ENCODE measurements around the gene SPRY4. TPM values are rescaled to one million over a fixed set of nuclear protein-coding genes. Genes with fewer than 3 reads are reported as not detected.
"Not testable (repeated sequence)": the region's sequence is repeated elsewhere in the genome, so short reads cannot be mapped to it uniquely, and the experiment has no call there.

Gene SPRY4
- total RNA-seq, 2 donors from 2014 or later, result 0.71 to 1.1 TPM

GRCh38 chr5:142281966-142282365 lies 42.9 kb downstream of the SPRY4 start:
- no peak overlapping the region for H3K4me3 Mint-ChIP-seq
- H3K36me3 Mint-ChIP-seq (ENCODE audit: low read depth), result no peaks in the 10 kb centered on the region
- H3K9me3 Mint-ChIP-seq, result no peaks in the 10 kb centered on the region
- H3K27me3 Mint-ChIP-seq, result no peaks in the 10 kb centered on the region
- no peaks in the 10 kb centered on the region for H3K4me1 Mint-ChIP-seq
- no peak overlapping the region for H3K27ac Mint-ChIP-seq
- no peak for ATAC-seq (replicated peaks)

GRCh38 chr5:142281008-142281367 lies 43.8 kb downstream of the SPRY4 start:
- no peaks in the 10 kb centered on the region for H3K4me1 Mint-ChIP-seq
- no peak for ATAC-seq (replicated peaks)
- no peaks in the 10 kb centered on the region for H3K36me3 Mint-ChIP-seq (ENCODE audit: low read depth)
- H3K27ac Mint-ChIP-seq, result no peak overlapping the region
- no peaks in the 10 kb centered on the region for H3K27me3 Mint-ChIP-seq
- H3K4me3 Mint-ChIP-seq, result no peak overlapping the region
- no peaks in the 10 kb centered on the region for H3K9me3 Mint-ChIP-seq

- no peak overlapping the region for H3K4me3 Mint-ChIP-seq
- no peaks in the 10 kb centered on the region for H3K36me3 Mint-ChIP-seq (ENCODE audit: low read depth)
- no peaks in the 10 kb centered on the region for H3K27me3 Mint-ChIP-seq
- no peaks in the 10 kb centered on the region for H3K9me3 Mint-ChIP-seq
- H3K27ac Mint-ChIP-seq, result no peak overlapping the region
- H3K4me1 Mint-ChIP-seq, result no peaks in the 10 kb centered on the region
- ATAC-seq (replicated peaks), result no peak
Observed at GRCh38 chr5:142280066-142281007, 44.5 kb downstream of the SPRY4 start.

GRCh38 chr5:142278627-142279026 lies 46.2 kb downstream of the SPRY4 start:
- Mint-ChIP-seq H3K4me3 (no peak overlapping the region), H3K27ac (no peak overlapping the region), H3K9me3 (no peaks in the 10 kb centered on the region), H3K36me3 (ENCODE audit: low read depth) (no peaks in the 10 kb centered on the region), H3K4me1 (no peaks in the 10 kb centered on the region), H3K27me3 (no peaks in the 10 kb centered on the region)
- no peak for ATAC-seq (replicated peaks)

GRCh38 chr5:142277796-142278195 lies 47.0 kb downstream of the SPRY4 start:
- H3K4me1 Mint-ChIP-seq, result no peaks in the 10 kb centered on the region
- no peaks in the 10 kb centered on the region for H3K27me3 Mint-ChIP-seq
- H3K9me3 Mint-ChIP-seq, result no peaks in the 10 kb centered on the region
- H3K4me3 Mint-ChIP-seq, result no peak overlapping the region
- no peak for ATAC-seq (replicated peaks)
- H3K27ac Mint-ChIP-seq, result no peak overlapping the region
- H3K36me3 Mint-ChIP-seq (ENCODE audit: low read depth), result no peaks in the 10 kb centered on the region

- H3K9me3 Mint-ChIP-seq, result no peaks in the 10 kb centered on the region
- no peaks in the 10 kb centered on the region for H3K4me1 Mint-ChIP-seq
- H3K36me3 Mint-ChIP-seq (ENCODE audit: low read depth), result no peaks in the 10 kb centered on the region
- H3K27ac Mint-ChIP-seq, result no peak overlapping the region
- no peak for ATAC-seq (replicated peaks)
- no peaks in the 10 kb centered on the region for H3K27me3 Mint-ChIP-seq
- H3K4me3 Mint-ChIP-seq, result no peak overlapping the region
Observed at GRCh38 chr5:142276517-142276916, 48.3 kb downstream of the SPRY4 start.

- H3K9me3 Mint-ChIP-seq, result no peaks in the 10 kb centered on the region
- ATAC-seq (replicated peaks), result no peak
- H3K4me3 Mint-ChIP-seq, result no peak overlapping the region
Observed at GRCh38 chr5:142275496-142275895, 49.3 kb downstream of the SPRY4 start.

GRCh38 chr5:142272596-142272995 lies 52.2 kb downstream of the SPRY4 start:
- H3K4me3 Mint-ChIP-seq; ATAC-seq (replicated peaks); H3K27me3 Mint-ChIP-seq; H3K9me3 Mint-ChIP-seq; H3K4me1 Mint-ChIP-seq; H3K27ac Mint-ChIP-seq; H3K36me3 Mint-ChIP-seq (ENCODE audit: low read depth): not testable (repeated sequence)

More at GRCh38 chr5:142275496-142275895, 49.3 kb downstream of the SPRY4 start:
- H3K27me3 Mint-ChIP-seq, result no peaks in the 10 kb centered on the region
- H3K36me3 Mint-ChIP-seq (ENCODE audit: low read depth), result no peaks in the 10 kb centered on the region
- H3K27ac Mint-ChIP-seq, result no peak overlapping the region
- no peaks in the 10 kb centered on the region for H3K4me1 Mint-ChIP-seq

- H3K9me3 Mint-ChIP-seq; H3K27ac Mint-ChIP-seq; H3K4me1 Mint-ChIP-seq; H3K36me3 Mint-ChIP-seq (ENCODE audit: low read depth); H3K27me3 Mint-ChIP-seq; ATAC-seq (replicated peaks); H3K4me3 Mint-ChIP-seq: not testable (repeated sequence)
Observed at GRCh38 chr5:142264084-142264483, 60.7 kb downstream of the SPRY4 start.

GRCh38 chr5:142263346-142263745 lies 61.5 kb downstream of the SPRY4 start:
- Mint-ChIP-seq H3K9me3 (no peaks in the 10 kb centered on the region), H3K27me3 (no peaks in the 10 kb centered on the region), H3K27ac (no peak overlapping the region), H3K4me3 (no peak overlapping the region), H3K36me3 (ENCODE audit: low read depth) (no peaks in the 10 kb centered on the region), H3K4me1 (no peaks in the 10 kb centered on the region)
- ATAC-seq (replicated peaks), result no peak

- H3K9me3 Mint-ChIP-seq, result no peaks in the 10 kb centered on the region
- H3K27me3 Mint-ChIP-seq, result no peaks in the 10 kb centered on the region
- no peak overlapping the region for H3K27ac Mint-ChIP-seq
- no peak for ATAC-seq (replicated peaks)
- H3K4me3 Mint-ChIP-seq, result no peak overlapping the region
- no peaks in the 10 kb centered on the region for H3K4me1 Mint-ChIP-seq
- no peaks in the 10 kb centered on the region for H3K36me3 Mint-ChIP-seq (ENCODE audit: low read depth)
Observed at GRCh38 chr5:142262683-142263082, 62.1 kb downstream of the SPRY4 start.

Other genes with a start within 250 kb of the SPRY4 start
- 100 to 1,000 TPM in 1 of 2 donors, 10 to 100 TPM in 1; 35.0 to 101 TPM for gene NDFIP1, start 216.2 kb downstream of the SPRY4 start, total RNA-seq